ENCODE data around the gene OR14A16. TPM values are rescaled to one million over a fixed set of nuclear protein-coding genes. Genes with fewer than 3 reads are reported as not detected.

Gene OR14A16
- total RNA-seq: not detected

DNA sequence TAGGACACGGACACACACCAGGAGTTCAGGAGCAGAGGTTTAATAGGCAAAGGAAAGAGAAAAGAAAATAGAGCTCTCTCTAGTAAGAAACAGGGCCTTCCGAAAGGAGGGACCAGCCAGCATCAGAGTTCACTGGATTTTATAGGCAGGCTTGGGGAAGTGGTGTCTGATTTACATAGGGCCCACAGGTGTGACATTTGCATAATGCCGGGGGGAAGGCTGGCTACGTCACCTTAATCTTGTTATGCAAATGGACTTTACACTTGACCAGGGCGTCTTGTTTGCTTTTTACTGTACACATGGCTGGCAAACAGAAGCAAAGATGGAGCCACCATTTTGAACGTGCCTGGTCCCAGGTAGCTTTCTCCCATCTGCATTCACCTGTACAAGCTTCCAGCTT, at the start of gene OR14A16:
Gene OR14A16 (minus strand): TSS at position 97 of the 400 bp plus-strand sequence. CDS start 8,390 bp downstream, outside the sequence.

DNA sequence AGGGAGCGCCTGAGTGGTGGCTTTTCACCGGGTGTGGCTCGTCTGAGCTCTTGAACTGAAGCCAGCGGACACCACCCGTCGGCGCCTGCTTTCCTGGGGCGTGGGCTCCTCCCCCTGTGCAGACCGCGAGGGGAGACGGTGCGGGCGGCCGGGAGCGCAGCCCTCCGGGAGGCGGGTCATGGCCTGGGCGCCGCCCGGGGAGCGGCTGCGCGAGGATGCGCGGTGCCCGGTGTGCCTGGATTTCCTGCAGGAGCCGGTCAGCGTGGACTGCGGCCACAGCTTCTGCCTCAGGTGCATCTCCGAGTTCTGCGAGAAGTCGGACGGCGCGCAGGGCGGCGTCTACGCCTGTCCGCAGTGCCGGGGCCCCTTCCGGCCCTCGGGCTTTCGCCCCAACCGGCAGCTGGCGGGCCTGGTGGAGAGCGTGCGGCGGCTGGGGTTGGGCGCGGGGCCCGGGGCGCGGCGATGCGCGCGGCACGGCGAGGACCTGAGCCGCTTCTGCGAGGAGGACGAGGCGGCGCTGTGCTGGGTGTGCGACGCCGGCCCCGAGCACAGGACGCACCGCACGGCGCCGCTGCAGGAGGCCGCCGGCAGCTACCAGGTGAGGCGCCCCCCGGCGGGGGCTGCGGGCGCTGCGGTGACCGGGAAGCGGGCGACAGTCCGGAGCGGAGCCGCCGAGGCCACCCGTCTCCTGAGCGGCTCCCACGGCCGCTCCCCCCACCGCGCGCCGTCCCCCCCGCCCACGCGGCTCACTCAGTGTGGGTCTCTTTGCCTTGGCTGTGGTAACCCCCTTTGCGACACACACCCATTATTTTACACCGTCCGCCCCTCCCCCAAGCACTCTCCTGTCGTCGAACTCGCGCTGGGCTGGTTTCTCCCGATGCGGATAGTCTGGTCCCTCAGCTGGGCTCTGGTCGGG, 33.4 kb upstream of the OR14A16 start, which contains the start of gene TRIM58:
Gene TRIM58 (plus strand): TSS at position 119 of the 916 bp plus-strand sequence. CDS start 60 bp downstream, at position 179.

DNA sequence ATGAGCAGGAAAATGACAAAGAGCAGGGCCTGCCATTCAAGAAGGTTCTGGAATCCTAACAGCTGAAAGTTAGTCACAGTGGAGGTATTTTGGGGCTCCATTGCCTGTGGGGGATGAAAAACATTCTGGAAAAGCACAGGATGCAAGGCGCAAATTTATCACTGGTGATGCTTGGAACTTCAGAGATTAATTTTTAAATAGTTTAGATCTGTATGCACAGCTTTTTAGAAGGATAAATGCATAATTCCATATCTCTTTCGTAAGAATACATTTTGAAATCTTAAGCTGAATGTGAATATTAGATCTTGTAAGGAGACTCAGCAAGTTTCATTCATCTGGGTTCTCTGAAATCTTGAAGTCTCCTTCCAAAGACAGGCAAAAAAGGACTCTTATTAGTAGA, 17.9 kb upstream of the OR14A16 start, which contains the start of gene OR11L1:
Gene OR11L1 (minus strand): TSS at position 101 of the 400 bp plus-strand sequence. CDS start 0 bp downstream, at position 101.

Other genes starting within 250 kb of the OR14A16 start
- not detected for gene OR2G2, start 235.8 kb downstream of the OR14A16 start, total RNA-seq
- gene OR2G3, start 218.5 kb downstream of the OR14A16 start, total RNA-seq: not detected
- not detected for gene OR13G1, start 144.4 kb downstream of the OR14A16 start, total RNA-seq
- not detected for gene OR6F1, start 107.5 kb downstream of the OR14A16 start, total RNA-seq
- gene OR14K1, start 85.5 kb downstream of the OR14A16 start, total RNA-seq: 0.94 TPM
- not detected for gene OR14A2, start 76.0 kb downstream of the OR14A16 start, total RNA-seq
- gene OR1C1, start 63.6 kb downstream of the OR14A16 start, total RNA-seq: not detected
- not detected for gene OR11L1, start 17.8 kb upstream of the OR14A16 start, total RNA-seq
- 5.3 TPM for gene TRIM58, start 33.1 kb upstream of the OR14A16 start, total RNA-seq
- gene OR2W3, start 71.5 kb upstream of the OR14A16 start, total RNA-seq: 6.3 TPM
- gene OR2T8, start 96.1 kb upstream of the OR14A16 start, total RNA-seq: 0.94 TPM
- gene OR2AJ1, start 100.8 kb upstream of the OR14A16 start, total RNA-seq: not detected
- gene OR2L8, start 124.7 kb upstream of the OR14A16 start, total RNA-seq: 5.0 TPM
- gene OR2AK2, start 141.1 kb upstream of the OR14A16 start, total RNA-seq: 6.6 TPM
- gene OR2L5, start 189.5 kb upstream of the OR14A16 start, total RNA-seq: 3.1 TPM
- 1.6 TPM for gene OR2L2, start 206.0 kb upstream of the OR14A16 start, total RNA-seq
- gene OR2L3, start 222.7 kb upstream of the OR14A16 start, total RNA-seq: 2.8 TPM

All from parietal lobe (tissue), 1 donor.